HG03108 (cell line): Measurements from ENCODE around the gene SLC22A4.
A peak's percentile ranks its signal among the peaks of the same experiment; 100 is the strongest.

Experiments used
- ATAC-seq: cut with Tn5 transposase; IDR thresholded peaks from one replicate; pipeline ENCODE4 v1.9.1; 2021; ENCODE audit warnings: moderate library complexity; ENCODE audit not compliant: unreplicated experiment

Gene SLC22A4

DNA sequence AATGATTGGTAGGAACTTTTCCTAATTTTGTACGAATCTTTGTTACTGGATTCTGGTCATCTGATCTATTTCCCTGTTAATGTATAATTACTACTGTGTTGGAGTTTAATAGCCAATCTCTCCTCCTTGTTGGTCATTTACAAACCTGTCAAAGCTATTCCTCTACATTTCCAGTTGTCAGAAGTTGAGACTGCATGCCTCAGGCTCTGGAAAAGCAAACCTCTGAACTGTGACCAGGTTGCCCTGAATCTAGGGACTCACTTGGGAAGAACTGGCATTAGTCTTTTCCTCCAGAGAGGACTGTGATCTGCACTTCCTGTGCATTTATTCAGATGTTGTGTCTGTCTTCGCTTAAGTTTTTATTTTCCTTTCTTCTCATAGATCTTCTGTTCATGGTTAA is 20.6 kb upstream of the SLC22A4 start:
- ATAC-seq, result no peak

DNA sequence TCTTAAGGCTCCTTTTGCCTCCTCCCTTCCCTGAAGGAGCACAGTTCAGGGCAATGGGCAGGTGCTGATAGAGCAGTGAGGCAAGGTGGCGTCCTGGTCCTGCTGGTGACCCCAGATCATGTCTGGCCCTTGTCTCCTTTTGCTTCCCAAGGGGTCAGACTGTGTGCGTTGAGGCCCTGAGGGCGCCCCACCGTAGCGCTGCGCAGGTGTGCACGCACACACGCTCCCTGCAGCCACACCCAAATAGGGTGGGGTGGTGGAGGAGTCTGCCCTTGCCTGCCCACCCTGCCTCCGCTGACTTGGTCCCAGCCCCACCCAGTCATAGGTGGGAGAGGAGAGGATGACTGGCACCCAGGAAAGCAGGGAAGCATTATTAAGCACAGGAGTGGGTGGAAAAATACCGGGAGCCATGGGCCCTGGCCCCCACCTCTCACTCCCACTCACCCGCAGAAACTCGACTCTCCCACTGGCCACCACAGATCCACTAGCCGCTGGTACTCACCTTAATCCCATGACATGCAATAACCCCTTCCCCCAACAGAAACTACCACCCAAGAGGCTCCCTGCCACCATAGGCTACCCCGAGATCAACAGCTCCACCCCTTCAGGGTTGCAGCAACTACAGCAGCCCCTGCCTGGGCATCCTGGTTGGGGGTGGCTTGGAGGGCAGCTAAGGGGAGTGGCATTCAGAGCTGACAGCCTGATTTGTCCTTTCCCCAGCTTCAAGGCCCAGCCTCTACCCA is 20.0 kb upstream of the SLC22A4 start:
- no peak for ATAC-seq

DNA sequence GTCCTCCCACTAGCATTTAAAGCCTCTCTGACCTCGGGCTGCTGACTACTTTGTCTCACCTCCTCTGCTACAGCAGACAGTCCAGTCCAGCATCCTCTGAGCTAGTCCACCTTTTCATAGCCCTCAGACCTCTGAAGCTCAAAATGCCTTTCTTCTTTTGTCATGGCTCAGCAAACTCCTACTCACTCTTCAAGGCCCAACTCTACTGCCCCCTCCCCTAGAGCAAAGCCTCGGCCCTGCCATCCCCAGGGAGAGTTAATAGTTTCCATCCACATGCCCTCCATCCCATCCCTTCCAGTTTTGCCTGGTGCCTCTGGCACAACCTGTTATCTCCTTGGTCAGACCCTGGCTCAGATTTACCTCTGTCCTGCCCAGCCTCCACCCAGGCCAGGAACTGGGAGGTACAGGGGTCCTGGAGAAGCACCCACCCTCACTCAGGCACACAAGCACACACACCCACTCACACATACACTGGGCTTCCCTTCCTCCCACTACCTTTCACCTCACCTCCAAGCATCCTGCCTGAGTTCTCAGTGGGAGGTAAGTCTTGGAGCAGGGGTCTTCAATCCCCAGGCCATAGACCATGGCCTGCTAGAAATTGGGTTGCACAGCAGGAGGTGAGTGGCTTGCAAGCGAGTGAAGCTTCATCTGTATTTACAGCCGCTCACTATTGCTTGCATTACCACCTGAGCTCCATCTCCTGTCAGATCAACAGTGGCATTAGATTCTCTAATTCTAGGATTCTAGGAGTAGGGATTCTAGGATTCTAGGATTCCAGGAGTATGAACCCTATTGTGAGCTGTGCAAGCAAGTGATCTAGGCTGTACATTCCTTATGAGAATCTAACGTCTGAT is 18.6 kb upstream of the SLC22A4 start:
- ATAC-seq, result no peak

DNA sequence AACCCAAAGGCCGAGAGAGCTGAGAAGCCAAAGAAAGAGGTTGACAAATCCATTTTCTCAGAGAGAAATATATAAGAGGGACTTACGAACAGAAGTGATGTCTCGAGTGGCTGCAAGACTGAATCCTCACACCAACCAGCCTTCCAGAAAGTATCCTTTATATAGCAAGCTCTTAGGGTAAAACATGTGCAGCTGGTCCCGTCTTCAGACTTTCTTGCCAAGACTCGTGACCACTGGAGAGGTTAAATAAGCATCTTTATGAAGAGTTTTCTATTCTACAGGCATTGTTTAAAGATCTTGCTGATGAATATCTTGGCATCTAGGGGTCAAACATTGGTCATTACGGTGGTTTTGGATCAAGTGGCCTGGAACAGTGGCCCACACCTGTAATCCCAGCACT is 16.9 kb upstream of the SLC22A4 start:
- ATAC-seq, result no peak

DNA sequence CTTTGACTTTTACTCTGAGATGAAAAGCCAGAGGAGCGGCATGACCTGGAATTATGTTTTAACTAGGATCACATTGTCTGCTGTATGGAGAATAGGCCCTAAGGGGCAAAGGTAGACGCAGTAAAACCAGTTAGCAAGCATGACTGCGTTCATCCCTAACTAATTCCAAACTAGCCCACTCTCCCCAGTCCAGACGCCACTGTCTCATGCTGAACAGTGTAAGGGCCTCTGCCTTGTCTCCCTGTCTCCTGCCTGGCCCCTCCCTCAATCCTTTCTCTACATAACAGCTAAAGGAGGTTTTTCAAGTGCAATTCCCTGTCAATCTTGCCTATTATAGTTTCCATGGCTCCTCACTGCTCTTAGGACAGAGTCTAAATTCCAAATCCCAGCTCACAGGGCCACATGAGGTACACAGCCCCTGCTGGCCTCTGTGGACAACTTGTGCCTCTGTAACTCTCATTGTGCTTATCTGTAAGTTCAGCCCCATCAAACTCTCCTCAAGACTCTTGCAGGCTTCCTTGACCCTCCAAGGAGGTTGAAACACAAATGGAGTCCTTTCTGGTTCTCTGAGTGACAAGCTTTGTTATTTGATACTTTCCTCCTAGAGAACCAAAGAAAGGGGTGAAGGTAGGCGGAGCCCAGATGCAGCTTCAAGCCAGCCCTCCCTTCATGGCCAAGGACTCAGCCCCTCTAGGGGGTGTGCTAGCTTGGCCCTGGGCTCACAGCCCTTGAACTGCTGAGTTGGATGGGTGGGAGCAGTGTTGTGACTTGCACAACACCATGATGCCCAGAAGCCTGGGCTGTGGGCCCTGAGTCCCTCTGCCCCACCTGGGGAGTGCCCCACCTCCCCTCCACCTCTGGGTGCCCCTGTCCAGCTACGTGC is 16.0 kb upstream of the SLC22A4 start:
- ATAC-seq, result no peak

DNA sequence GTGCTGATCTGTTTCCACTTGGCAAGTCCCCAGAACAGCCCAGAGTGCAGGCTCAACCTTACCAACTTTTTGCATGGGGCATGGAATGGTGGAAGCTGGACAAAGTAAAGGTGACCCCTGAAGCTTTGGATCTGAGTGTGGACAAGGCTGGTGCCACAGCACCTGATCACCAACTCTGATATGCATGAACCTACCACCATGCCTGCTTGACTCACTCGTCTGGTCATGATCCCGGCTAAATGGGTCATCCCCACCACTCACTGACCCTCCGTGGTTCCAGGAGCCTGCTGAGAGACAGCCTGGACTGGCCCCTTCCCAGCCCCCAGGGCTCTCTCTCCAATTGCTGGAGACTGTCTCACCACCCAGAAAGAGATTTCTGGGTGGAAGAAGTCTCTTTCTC is 14.4 kb upstream of the SLC22A4 start:
- ATAC-seq, result no peak

DNA sequence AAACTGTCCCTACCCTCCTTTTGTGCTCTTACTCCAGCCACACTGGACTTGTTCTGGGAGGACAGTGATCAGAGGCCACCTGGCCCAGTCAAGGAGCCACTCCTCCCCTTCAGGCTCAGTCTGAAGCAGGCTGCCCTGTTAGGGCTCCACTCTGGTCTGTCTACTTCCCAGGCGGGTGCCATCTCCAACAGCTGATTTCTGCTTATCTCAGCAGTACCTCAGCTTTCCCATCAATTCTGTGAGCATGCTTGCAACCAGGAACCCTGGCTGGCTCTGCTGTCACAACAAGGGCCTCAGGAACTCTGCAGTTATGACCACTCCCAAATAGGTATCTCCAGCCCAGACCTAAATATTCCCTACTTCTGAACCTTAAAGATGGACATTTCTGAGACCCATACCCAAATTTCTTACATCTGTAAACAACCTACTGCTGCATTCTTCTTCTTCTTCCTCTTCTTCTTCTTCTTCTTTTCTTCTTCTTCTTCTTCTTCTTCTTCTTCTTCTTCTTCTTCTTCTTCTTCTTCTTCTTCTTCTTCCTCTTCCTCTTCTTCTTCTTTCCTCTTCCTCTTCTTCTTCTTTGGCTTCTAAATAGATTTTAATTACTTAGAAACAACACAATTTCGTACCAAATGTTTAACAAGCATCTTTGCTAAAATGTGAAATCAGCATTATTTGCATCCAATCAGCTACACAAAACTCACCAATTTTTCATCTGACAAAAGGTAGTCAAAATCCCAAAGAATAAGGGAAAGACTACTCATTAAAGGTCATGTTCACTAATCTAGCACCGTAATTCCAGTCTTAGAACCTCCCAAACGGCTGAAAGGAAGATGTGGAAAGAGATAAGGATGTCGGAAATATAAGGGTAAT is 13.6 kb upstream of the SLC22A4 start:
- no peak for ATAC-seq

DNA sequence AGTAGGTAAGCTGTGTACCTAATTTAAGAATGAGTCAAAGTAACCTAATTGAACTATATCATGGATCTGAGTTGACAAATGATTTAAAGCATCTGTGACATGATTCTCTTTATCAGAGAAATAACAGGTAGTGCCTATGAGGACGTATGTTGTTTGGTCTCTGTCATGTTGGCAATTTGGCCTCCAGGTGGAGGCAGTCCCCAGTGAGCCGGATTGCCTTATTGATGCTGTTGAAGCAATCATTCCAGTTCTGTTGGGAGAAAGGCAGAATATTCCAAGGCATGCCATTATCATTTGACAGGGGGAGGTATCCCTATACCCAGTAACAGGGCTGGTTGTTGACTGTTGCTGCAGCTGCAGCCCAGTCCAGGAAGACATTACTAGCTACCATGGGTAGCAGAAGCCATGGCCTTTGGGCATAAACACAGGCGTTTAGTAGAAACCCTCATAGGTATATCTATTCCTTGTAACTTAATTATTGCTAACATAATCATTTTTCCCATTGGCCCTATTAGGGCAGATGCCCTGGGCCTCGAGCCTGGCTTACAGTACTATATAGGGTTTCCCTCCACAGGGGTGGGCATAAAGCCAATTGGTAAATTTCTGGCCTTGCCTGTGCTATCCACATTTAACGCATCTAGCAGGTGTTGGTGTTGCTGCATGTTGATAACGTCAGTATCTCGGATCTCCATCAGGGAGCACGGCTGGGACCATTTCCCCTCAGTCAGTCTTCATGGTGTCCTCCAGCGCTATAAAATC is 12.2 kb upstream of the SLC22A4 start:
- ATAC-seq, result no peak

DNA sequence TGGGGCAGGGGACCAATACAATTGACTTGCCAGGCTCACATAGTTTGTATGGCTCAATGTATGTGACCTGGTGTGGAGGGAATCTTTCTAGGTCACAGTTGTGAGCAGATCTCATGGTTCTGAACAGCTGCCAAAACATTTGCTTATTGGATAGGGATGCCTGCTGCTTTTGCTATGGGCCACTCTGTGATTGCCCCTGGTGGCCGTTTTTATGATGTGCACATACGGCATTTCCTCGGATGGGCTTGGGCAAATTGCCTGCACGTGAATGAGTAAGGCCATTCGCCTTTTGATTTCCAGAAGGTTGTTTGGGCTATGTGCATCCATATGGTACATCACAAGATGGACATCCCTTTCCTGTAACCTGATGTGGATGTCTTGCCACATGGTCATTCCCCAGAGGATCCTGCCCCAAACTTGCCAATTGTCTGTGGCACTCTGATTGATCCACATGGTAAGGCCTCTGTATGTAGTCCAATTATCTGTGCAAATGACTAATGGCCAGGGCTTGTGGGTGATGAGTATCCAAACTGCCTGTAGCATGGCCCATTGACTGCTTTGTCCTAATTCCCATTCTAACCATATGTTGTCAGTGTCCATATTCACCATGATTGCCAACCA is 10.7 kb upstream of the SLC22A4 start:
- no peak for ATAC-seq

DNA sequence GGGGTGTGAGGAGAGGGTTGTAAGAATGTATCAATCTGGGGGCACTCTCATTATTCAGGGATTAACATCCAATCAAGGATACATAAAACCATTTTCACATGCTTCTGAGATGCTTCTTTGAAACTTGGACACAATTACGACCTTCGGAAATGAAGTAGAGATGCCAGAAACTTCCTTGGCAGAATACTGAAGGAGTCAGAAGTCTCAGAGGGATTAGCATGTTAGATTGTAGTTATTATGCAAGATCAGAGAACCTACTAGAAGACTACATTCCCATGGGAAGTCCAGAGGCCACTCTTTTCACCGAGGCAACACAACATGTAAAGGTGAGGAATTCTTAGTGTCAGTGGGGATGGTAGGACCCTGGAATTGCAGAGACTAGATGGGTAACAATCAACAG is 5.1 kb upstream of the SLC22A4 start:
- no peak for ATAC-seq

DNA sequence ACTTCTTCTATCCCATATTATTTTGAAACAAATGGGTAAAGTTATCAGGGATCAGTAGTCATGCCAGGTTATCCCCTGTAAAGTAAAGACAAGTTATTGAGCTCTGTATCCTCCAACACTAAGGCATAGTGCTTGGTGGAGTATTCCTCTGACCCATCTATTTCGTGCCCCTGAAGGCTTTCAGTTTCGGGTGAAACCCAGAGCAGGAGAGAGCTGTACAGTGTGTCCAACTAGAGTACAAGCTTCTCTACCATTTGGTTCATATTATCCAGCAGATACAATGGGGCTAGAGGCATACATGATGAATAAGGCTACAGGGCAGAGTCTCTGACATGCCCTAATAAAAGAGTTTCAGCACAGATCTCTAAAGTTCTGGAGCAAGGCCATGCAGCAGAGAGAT is 3.2 kb upstream of the SLC22A4 start:
- no peak for ATAC-seq

DNA sequence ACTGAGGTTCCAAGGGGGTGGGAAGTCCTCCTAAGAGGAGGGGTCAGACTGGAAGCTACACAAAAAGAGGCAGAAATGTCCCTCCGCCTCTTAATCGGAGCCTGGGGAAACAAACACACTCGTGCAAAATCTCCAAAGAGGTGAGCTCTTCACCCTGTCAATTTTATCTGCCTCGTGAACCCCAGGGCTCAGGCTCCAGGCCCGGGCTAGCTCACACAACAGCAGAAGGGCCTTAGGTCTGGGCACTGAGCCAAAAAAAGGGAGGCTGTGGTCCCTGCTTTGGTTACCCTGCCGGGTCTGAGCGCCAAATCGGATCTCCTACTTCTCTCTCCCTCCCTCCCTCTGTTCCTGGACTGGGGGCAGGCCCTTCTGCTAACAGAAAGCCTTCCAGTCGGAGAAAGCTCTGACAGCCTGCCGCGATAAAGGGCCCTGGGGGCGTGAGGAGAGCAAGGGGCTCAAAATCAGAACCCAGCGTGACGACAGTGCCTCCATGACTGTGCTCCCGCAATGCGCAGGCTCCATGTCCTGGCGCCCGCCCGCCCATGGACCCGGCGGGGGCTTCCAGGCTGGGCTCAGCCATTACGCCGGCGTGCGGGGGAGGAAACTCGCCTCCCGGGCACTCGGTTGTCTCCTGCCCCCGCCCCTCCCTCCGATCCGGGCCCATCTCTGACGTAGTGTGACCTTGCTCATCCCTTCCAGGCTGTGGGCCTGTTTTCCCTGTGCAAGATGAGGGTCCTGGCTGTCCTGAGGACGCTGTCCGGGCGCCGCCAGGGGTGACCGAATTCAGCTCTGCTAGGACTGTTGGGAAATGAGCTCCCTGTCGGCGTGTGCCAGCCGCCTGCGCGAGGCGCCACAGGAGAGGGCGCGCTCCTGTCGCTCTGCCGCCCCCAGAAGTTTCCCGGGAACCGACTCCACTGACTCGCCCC is 865 bp upstream of the SLC22A4 start:
- ATAC-seq, result peak; percentile 29

DNA sequence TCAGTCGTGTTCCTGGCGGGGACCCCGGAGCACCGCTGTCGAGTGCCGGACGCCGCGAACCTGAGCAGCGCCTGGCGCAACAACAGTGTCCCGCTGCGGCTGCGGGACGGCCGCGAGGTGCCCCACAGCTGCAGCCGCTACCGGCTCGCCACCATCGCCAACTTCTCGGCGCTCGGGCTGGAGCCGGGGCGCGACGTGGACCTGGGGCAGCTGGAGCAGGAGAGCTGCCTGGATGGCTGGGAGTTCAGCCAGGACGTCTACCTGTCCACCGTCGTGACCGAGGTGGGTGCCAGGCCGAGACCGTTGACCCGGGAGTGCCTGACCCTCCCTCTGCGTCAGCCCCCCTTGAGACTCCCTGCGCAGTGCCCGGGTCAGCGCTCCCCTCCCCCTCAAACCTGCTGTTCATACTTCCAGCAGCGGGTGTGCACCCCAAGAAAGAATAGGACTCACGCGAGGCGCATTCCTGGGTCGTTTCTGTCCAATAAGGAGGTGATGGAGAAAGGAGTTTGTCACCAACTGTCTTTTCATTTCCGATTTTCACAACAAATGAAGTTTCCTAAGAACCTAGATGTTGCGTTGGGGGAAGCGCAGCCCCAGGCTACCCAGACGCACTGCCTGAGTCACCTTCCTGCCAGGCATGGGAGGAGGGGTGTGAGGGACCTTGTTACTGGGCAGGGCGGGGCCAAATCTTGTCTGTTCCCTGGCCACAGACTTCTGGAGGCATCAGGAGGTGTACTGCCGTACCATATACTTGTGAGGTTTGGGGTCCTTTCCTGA is 722 bp downstream of the SLC22A4 start:
- no peak for ATAC-seq

DNA sequence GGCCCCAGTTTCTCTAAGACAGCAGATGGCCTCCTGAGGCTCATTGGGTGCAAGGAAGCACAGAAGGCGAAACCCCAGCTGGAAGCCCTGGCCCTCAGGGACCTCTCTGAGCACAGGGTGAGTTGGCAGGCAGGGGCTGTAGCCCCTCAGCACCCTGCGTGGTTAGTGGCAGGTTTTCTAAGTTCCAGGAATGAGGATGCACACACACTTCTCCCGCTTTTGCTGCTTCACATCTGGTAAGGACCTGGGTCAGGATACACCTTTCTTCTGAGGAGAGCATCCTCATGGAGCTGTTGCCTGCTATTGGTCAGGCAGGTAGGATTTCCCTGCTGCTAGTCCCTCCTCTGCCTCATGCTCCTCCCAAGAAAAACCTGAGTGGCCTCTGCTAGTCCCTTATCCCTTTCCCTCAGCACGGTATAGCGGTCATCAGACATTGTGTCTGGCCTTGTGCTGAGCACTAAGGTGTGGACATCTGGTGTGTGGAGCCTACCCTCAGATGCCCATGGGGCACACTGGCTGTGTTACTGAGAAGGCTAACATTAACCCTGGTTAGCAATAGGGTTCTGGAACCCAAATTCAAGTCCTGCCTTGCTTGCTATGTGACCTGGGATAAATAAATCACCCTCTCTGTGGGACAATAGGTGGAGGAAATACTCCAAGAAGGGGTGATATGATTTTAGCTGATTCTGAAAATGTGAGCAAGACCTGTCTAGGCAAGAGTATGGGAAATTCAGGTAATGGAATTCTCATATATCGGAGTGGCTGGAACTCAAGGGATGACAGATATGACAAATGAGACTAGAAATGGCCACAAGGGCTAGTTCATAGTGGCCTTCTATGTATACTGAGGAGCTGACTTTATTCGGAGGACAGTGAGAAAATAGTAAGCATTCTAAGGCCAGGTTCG is 1.6 kb downstream of the SLC22A4 start:
- ATAC-seq, result no peak

DNA sequence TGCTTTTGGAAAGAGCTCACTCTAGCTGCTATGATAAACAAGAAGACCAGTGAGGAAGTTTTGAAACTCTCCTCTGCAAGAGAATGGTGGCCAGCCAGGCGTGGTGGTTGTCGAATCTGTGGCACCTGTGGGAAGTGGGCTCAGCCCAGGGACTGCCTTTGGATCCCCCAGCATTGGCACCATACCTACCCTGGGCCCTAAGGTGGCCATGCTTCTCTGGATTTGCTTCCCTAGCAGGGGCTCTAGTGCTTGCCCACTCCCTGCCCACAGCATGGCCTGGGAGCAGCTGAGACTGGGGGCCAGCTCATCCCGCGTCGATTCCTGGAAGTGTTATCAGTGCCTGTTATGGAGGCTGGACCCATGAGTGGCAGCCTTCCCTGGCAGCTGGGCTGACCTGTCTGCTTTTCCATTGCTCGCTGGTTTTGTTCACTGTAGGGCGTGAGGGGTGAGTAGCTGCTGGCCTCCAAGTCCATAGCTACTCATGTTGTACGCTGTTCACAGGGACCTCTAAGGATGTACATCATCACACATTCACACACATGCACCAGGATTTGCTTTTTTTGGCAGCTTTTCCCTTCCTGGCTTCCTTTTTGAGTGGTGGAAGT is 2.3 kb downstream of the SLC22A4 start:
- ATAC-seq, result no peak
